ENCODE results near the gene EPB41L2. TPM values are rescaled to one million over a fixed set of nuclear protein-coding genes. Genes with fewer than 3 reads are reported as not detected.

The EPB41L2 gene
- total RNA-seq, 1 donor from 2014 or later, result 38.3 TPM

DNA sequence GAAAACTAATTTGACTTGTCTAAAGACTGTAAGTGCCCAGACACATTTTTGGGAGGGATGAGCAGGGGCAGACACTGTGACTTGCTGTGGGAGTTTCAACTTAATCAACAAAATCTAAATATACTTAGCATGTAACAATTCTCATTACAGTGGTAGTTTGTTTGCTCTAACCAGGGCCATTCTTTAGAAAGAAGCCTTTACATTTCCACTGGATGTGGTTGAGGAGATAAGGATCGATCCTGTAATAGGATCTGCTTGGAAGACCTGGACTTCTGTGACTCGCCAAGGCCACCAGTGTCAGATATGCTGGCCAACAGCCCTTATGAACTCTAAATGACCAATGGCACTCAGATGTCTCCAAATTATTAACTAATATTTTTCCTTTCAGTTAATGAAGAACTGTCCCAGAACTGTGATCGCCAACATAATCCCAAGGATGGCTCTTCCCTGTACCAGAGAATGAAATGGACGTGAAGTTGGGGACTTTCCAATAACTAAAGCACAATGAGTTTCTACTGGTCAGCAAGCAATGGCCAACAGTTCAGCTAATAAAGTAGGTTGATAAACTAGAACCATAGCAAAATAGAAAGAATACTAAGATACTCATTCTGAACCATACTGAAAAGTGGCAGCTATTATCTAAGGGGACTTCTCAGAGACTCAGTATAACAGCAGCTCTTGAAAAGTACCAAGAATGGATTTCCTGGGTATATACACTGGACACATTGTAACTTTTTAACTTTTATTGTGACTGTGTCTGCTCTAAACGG, 228.4 kb downstream of the EPB41L2 start:
- H3K4me3 ChIP-seq (ENCODE audit: low read depth, low read length), result no peak overlapping the region
- TF ChIP-seq, protein P1, sequence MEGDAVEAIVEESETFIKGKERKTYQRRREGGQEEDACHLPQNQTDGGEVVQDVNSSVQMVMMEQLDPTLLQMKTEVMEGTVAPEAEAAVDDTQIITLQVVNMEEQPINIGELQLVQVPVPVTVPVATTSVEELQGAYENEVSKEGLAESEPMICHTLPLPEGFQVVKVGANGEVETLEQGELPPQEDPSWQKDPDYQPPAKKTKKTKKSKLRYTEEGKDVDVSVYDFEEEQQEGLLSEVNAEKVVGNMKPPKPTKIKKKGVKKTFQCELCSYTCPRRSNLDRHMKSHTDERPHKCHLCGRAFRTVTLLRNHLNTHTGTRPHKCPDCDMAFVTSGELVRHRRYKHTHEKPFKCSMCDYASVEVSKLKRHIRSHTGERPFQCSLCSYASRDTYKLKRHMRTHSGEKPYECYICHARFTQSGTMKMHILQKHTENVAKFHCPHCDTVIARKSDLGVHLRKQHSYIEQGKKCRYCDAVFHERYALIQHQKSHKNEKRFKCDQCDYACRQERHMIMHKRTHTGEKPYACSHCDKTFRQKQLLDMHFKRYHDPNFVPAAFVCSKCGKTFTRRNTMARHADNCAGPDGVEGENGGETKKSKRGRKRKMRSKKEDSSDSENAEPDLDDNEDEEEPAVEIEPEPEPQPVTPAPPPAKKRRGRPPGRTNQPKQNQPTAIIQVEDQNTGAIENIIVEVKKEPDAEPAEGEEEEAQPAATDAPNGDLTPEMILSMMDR (conservative IDR thresholded peaks at IDR 0.05; ENCODE audit: low read depth, low read length), result no peak
- DNase-seq (ENCODE audit: low read depth), result no peak

DNA sequence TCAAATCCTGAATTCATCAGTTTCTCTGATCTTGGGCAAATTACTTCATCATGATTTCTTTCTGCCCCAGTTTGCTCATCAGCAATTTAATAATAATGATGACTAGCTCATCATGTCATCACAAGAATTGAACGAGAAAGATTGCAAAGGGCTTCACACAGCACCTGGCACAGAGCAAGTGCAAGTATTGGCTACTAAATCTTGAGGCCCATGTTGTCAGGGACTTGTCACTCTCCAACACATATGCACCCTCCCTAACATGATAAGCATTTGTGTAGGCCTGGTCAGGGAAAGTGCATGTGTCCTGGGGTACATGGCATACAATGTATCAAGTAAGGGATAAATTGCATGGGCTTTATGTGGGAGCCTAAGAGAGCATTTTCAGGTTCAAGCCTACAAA, 229.5 kb downstream of the EPB41L2 start:
- DNase-seq (ENCODE audit: low read depth), result no peak
- TF ChIP-seq, protein P1 (conservative IDR thresholded peaks at IDR 0.05; ENCODE audit: low read depth, low read length), result no peak
- no peak overlapping the region for H3K4me3 ChIP-seq (ENCODE audit: low read depth, low read length)

DNA sequence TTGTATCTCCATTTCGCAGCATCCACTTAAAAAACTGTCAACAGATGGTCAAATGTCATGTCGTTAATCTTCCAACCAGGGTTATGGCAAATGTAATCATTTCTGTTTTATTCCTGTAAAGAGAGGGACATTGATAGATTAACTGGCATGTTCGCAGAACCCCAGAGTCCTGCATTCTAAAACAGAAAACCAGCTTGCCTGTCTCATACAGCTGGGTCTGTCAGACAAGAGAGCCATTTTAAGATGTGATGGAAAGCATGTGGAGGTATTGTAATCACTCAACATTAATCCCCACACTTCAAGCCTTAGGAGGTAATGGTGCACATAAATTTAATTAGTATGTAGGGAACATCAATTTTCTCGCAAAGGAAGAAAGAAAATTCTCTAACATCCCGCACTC, 231.4 kb downstream of the EPB41L2 start:
- DNase-seq (ENCODE audit: low read depth), result no peak
- no peak overlapping the region for H3K4me3 ChIP-seq (ENCODE audit: low read depth, low read length)
- TF ChIP-seq, protein P1 (conservative IDR thresholded peaks at IDR 0.05; ENCODE audit: low read depth, low read length), result no peak

DNA sequence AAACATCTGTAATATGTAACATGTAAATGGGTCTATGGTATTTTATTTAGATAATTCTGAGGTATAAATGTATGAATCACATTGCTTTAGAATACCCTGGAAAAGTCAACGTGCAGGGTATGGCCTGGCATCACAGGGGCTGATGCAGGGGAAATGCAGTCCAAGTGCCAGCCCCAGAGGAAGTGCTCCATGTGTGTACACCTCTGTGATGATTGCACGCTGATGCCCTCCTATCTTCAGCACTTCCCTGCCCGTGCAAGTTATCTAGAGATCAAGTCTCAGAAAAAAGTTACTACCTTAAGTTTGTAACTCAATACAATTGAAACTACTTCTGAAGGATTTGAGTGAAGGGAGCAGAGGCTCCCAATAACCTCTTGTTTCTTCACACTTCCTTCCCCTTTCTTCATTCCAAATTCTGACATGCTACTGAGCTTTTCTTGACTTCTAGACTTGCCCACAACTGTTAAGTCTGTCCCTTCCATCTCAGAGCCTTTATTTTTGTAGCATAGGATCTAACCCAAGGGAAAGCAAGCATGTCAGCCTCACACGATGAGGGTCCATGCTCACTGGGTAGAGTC, 233.6 kb downstream of the EPB41L2 start:
- no peak for DNase-seq (ENCODE audit: low read depth)
- no peak overlapping the region for H3K4me3 ChIP-seq (ENCODE audit: low read depth, low read length)
- TF ChIP-seq, protein P1 (conservative IDR thresholded peaks at IDR 0.05; ENCODE audit: low read depth, low read length), result no peak

DNA sequence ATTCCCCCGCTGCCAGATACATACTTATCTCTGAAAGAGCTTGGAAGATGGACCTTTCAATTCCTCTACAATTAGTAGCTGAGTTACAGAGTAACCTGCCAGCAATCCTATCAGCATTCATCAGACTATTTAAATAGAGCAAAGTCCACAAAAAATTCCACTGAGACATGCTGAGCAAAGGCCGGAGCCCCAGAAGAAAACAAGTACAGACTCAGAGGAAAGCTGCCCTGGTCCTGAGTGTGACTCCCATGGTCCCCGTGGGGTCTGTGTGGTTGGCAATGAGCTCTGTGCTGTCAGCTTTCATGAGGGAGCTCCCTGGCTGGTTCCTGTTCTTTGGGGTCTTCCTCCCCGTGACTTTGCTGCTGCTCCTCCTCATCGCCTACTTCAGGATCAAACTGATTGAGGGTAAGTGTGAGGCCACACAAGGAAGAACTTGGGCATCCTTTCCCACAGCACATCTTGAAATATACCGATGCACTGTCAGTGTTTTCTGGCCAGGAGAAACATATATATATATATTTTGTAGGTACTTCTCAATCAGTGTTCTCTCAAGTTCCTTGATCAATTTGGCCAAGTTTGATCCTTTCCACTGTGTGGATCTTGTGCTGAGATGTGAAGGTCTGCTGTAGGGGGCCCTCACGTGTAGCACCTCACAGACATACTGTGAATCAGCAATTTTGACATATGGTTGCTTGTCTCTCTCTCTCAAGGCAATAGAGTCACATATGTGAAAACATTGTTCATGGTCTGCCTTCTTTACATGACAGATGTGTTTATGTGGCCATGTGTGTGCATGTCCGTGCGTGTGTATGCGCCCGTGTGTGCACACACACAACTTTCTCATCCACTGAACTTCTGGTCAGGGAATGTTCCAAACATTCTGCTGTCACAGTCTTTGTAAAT, 235.5 kb downstream of the EPB41L2 start, which contains the start of gene SMLR1:
Gene SMLR1 (plus strand): TSS at position 160 of the 903 bp plus-strand sequence. CDS start 8 bp downstream, at position 168.
- TF ChIP-seq, protein P1 (conservative IDR thresholded peaks at IDR 0.05; ENCODE audit: low read depth, low read length), result no peak
- peak; percentile 16 for DNase-seq (ENCODE audit: low read depth)
- no peak within 1 kb of the TSS for H3K4me3 ChIP-seq (ENCODE audit: low read depth, low read length)

DNA sequence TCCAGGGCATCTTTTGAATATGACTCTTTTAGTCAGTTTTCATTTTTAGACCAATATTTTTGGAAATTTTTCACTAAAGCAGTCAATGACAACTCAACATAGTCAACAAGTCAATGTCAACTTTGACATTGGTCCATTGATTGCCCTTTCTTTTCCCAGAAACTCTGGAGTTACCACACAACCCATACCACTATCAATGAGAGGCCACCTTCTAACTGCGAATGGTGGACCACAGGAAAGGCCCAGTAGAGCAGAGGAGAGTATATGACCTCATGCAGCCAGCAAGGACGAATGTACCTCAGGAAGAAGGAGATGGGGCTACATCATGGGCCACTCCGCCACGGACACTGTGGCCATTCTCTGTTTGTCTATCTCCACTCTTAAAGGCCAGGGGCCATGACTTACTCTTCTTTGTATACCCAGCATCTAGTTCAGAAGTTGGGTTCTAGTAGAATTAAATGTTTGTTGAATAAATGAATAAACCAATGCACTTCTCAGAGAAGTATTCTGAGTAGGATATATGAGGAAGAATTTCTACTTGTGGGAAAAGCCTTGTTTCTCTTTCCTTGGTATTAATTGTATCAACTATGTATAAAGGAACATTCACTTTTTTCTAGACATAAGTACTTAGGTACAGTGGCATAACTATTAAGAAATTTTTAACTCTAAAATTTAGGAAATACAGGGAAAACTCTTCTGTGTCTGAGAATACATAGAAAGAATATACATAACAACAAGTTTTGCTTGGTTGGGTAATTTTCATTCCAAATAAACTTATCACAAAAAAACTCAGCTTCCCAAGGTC, 236.4 kb downstream of the EPB41L2 start:
- DNase-seq (ENCODE audit: low read depth), result no peak
- no peak overlapping the region for H3K4me3 ChIP-seq (ENCODE audit: low read depth, low read length)
- TF ChIP-seq, protein P1 (conservative IDR thresholded peaks at IDR 0.05; ENCODE audit: low read depth, low read length), result no peak

Measured in epithelial cell of proximal tubule (primary cell).